ENCODE measurements around the gene CHCHD6. TPM values are rescaled to one million over a fixed set of nuclear protein-coding genes. Genes with fewer than 3 reads are reported as not detected.

CHCHD6 gene
- total RNA-seq, 4 donors from 2014 or later: 30.3 to 46.5 (median 33.6) TPM

GRCh38 chr3:126960604-126960995 is 256.6 kb downstream of the CHCHD6 start:
- H3K27ac ChIP-seq: peak overlapping the region in 2 of 4 donors; percentile 37 to 38
- H3K9me3 ChIP-seq: no peaks in the 10 kb centered on the region
- H3K27me3 ChIP-seq: no peaks in the 10 kb centered on the region
- 70 to 80% methylated on average over 14 to 17 of the region's 17 CpGs for WGBS, 2 donors
- TF ChIP-seq CTCF (IDR thresholded peaks at IDR 0.05) (no peak), POLR2A (IDR thresholded peaks at IDR 0.05) (no peak), EP300 (IDR thresholded peaks at IDR 0.05) (no peak)
- DNase-seq (ENCODE audit: low spot score in 2 of 2): no peak
- H3K36me3 ChIP-seq: peaks cover 0 to 30% (median 0%) of the 10 kb centered on the region in 3 donors
- H3K4me1 ChIP-seq: peaks cover 0 to 24% (median 17%) of the 10 kb centered on the region in 4 donors
- H3K4me3 ChIP-seq: no peak overlapping the region

- peak; percentile 51 to 69 for DNase-seq (ENCODE audit: low spot score in 2 of 2)
- Histone ChIP-seq H3K27me3 (no peaks in the 10 kb centered on the region), H3K27ac (peak overlapping the region in 2 of 4 donors; percentile 38 to 54), H3K4me3 (no peak overlapping the region), H3K36me3 (peaks cover 0 to 30% (median 0%) of the 10 kb centered on the region in 3 donors), H3K4me1 (peaks cover 0 to 24% (median 17%) of the 10 kb centered on the region in 4 donors), H3K9me3 (no peaks in the 10 kb centered on the region)
- TF ChIP-seq POLR2A (IDR thresholded peaks at IDR 0.05) (no peak), EP300 (IDR thresholded peaks at IDR 0.05) (no peak), CTCF (IDR thresholded peaks at IDR 0.05) (no peak)
- 67% methylated on average over 8 of the region's 8 CpGs for WGBS, 2 donors
These were observed 257.3 kb downstream of the CHCHD6 start for GRCh38 chr3:126961191-126961790.

- H3K4me1 ChIP-seq: peaks cover 0 to 24% (median 17%) of the 10 kb centered on the region in 4 donors
- no peaks in the 10 kb centered on the region for H3K27me3 ChIP-seq
- DNase-seq (ENCODE audit: low spot score in 2 of 2): no peak
- no peaks in the 10 kb centered on the region for H3K9me3 ChIP-seq
- peak overlapping the region in 2 of 4 donors; percentile 13 to 54 for H3K27ac ChIP-seq
- 61 to 67% methylated on average over 8 to 11 of the region's 11 CpGs for WGBS, 2 donors
- no peak overlapping the region for H3K4me3 ChIP-seq
- TF ChIP-seq POLR2A (IDR thresholded peaks at IDR 0.05) (no peak), CTCF (IDR thresholded peaks at IDR 0.05) (no peak), EP300 (IDR thresholded peaks at IDR 0.05) (no peak)
- peaks cover 0 to 30% (median 0%) of the 10 kb centered on the region in 3 donors for H3K36me3 ChIP-seq
These were observed 257.9 kb downstream of the CHCHD6 start for GRCh38 chr3:126961791-126962461.

GRCh38 chr3:126962756-126963155 is 258.7 kb downstream of the CHCHD6 start:
- WGBS, 2 donors: 95 to 98% methylated on average over 6 to 8 of the region's 8 CpGs
- H3K36me3 ChIP-seq: peaks cover 0 to 23% (median 0%) of the 10 kb centered on the region in 3 donors
- no peak for DNase-seq (ENCODE audit: low spot score in 2 of 2)
- H3K9me3 ChIP-seq: no peaks in the 10 kb centered on the region
- no peak overlapping the region for H3K4me3 ChIP-seq
- no peaks in the 10 kb centered on the region for H3K27me3 ChIP-seq
- no peak for TF ChIP-seq CTCF (IDR thresholded peaks at IDR 0.05)
- no peak for TF ChIP-seq EP300 (IDR thresholded peaks at IDR 0.05)
- no peak for TF ChIP-seq POLR2A (IDR thresholded peaks at IDR 0.05)
- no peak overlapping the region for H3K27ac ChIP-seq
- peaks cover 0 to 24% (median 17%) of the 10 kb centered on the region in 4 donors for H3K4me1 ChIP-seq
